Activated CD8-positive, alpha-beta T cell treated with anti-CD3 and anti-CD28 coated beads, Interleukin-2, amount 10 ng/mL, durations not matched to agents 7 days and 5 days (primary cell): ENCODE results near the gene CHST15. TPM values are rescaled to one million over a fixed set of nuclear protein-coding genes. Genes with fewer than 3 reads are reported as not detected.

Source experiments
- ATAC-seq: fragments of 150-1000 bp; cut with Tn5 transposase; one replicate; pipeline ENCODE4 v1.10.0; 2021; ENCODE audit warnings: moderate library complexity
- CTCF ChIA-PET: fragments of 350-600 bp; sonication (Branson Sonifier 250); formaldehyde crosslinking; loops from one replicate; lab custom pipeline; 2021; ENCODE audit warnings: antibody characterized with exemption; lab: Charles Lee
- POLR2A ChIA-PET: fragments of 350-600 bp; sonication (Branson Sonifier 250); formaldehyde crosslinking; loops from one replicate; lab custom pipeline; 2021; ENCODE audit warnings: antibody characterized with exemption; lab: Charles Lee
- DNase-seq: peaks from one replicate; pipeline ENCODE4 v3.0.0-alpha.2; 2020
- H3K27ac Mint-ChIP-seq: one replicate; pipeline ENCODE4 v1.8.0; 2021; ENCODE audit warnings: mild to moderate bottlenecking, mixed read lengths
- H3K27me3 Mint-ChIP-seq: one replicate; pipeline ENCODE4 v1.8.0; 2021; ENCODE audit warnings: low read depth, mixed read lengths
- H3K36me3 Mint-ChIP-seq: one replicate; pipeline ENCODE4 v1.8.0; 2021; ENCODE audit warnings: low read depth, mixed read lengths
- H3K4me1 Mint-ChIP-seq: one replicate; pipeline ENCODE4 v1.8.0; 2021; ENCODE audit warnings: low read depth, mixed read lengths
- H3K4me3 Mint-ChIP-seq: one replicate; pipeline ENCODE4 v1.8.0; 2021; ENCODE audit warnings: mild to moderate bottlenecking, mixed read lengths
- H3K9me3 Mint-ChIP-seq: one replicate; pipeline ENCODE4 v1.8.0; 2022; ENCODE audit warnings: mixed read lengths; ENCODE audit not compliant: insufficient read depth
- total RNA-seq, 2 experiments: library from RNA; stranded (reverse); gene quantifications; one replicate each; pipeline ENCODE4 v1.2.3, GENCODE V29; 2021

Gene CHST15
- total RNA-seq, 2 experiments from 2014 or later: not detected

GRCh38 chr10:123965973-123966895 is 127.2 kb downstream of the CHST15 start:
- ChIA-PET CTCF (interaction anchor here (0.8 to 2.2 kb wide), 4 partner anchors 384 to 423 kb away, joined by 3 to 6 read pairs (median 4); no protein-coding TSS in a partner anchor), POLR2A (no interaction called here)
- Mint-ChIP-seq H3K4me1 (no peaks in the 10 kb centered on the region), H3K4me3 (no peak overlapping the region), H3K27ac (no peak overlapping the region), H3K9me3 (no peaks in the 10 kb centered on the region), H3K27me3 (peaks cover 32% of the 10 kb centered on the region), H3K36me3 (no peaks in the 10 kb centered on the region)
- no peak for ATAC-seq
- DNase-seq: no peak

- CTCF ChIA-PET: no interaction called here
- Mint-ChIP-seq H3K36me3 (no peaks in the 10 kb centered on the region), H3K4me3 (no peak overlapping the region), H3K4me1 (no peaks in the 10 kb centered on the region), H3K9me3 (no peaks in the 10 kb centered on the region), H3K27ac (no peak overlapping the region), H3K27me3 (peaks cover 27% of the 10 kb centered on the region)
- POLR2A ChIA-PET: no interaction called here
- DNase-seq (no peak), ATAC-seq (no peak)
Observed at GRCh38 chr10:123964953-123965352, 128.4 kb downstream of the CHST15 start.

- H3K36me3 Mint-ChIP-seq: no peaks in the 10 kb centered on the region
- peaks cover 20% of the 10 kb centered on the region for H3K27me3 Mint-ChIP-seq
- POLR2A ChIA-PET: no interaction called here
- no peaks in the 10 kb centered on the region for H3K9me3 Mint-ChIP-seq
- DNase-seq (no peak), ATAC-seq (no peak)
- H3K4me3 Mint-ChIP-seq: no peak overlapping the region
- H3K27ac Mint-ChIP-seq: no peak overlapping the region
- no peaks in the 10 kb centered on the region for H3K4me1 Mint-ChIP-seq
- CTCF ChIA-PET: interaction anchor here (1.7 to 2.2 kb wide), 2 partner anchors 380 to 426 kb away, joined by 3 to 5 read pairs; no protein-coding TSS in a partner anchor
Observed at GRCh38 chr10:123962756-123963530, 130.5 kb downstream of the CHST15 start.

GRCh38 chr10:123958241-123958640 is 135.2 kb downstream of the CHST15 start:
- H3K27ac Mint-ChIP-seq: no peak overlapping the region
- CTCF ChIA-PET: no interaction called here
- ATAC-seq (no peak), DNase-seq (no peak)
- no peaks in the 10 kb centered on the region for H3K4me1 Mint-ChIP-seq
- H3K4me3 Mint-ChIP-seq: no peak overlapping the region
- H3K36me3 Mint-ChIP-seq: no peaks in the 10 kb centered on the region
- POLR2A ChIA-PET: no interaction called here
- H3K9me3 Mint-ChIP-seq: no peaks in the 10 kb centered on the region
- H3K27me3 Mint-ChIP-seq: peaks cover 13% of the 10 kb centered on the region

Other genes with a start within 250 kb of the CHST15 start
- gene CPXM2, start 201.8 kb downstream of the CHST15 start, total RNA-seq: not detected